Measurements from ENCODE around the gene EFHC1.

- no peak for TF ChIP-seq ZBTB21 (CRISPR knock-in tag; IDR thresholded peaks at IDR 0.05; ENCODE audit: borderline replicate concordance)
- TF ChIP-seq SMAD4 (CRISPR knock-in tag; IDR thresholded peaks at IDR 0.05), result no peak
- TF ChIP-seq CTCF (IDR thresholded peaks at IDR 0.05), result no peak
- no peak for TF ChIP-seq ZBTB43 (CRISPR knock-in tag; IDR thresholded peaks at IDR 0.05)
- no peak for TF ChIP-seq NFE2L1 (CRISPR knock-in tag; IDR thresholded peaks at IDR 0.05)
- TF ChIP-seq, protein P1, sequence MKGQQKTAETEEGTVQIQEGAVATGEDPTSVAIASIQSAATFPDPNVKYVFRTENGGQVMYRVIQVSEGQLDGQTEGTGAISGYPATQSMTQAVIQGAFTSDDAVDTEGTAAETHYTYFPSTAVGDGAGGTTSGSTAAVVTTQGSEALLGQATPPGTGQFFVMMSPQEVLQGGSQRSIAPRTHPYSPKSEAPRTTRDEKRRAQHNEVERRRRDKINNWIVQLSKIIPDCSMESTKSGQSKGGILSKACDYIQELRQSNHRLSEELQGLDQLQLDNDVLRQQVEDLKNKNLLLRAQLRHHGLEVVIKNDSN (CRISPR knock-in tag; IDR thresholded peaks at IDR 0.05), result no peak
- TF ChIP-seq ELF4 (CRISPR knock-in tag; IDR thresholded peaks at IDR 0.05; ENCODE audit: low read depth), result no peak
- TF ChIP-seq MAX (CRISPR knock-in tag; IDR thresholded peaks at IDR 0.05), result no peak
- TF ChIP-seq RELA (CRISPR knock-in tag; IDR thresholded peaks at IDR 0.05; ENCODE audit: borderline replicate concordance), result no peak
- TF ChIP-seq ATF3 (CRISPR knock-in tag; conservative IDR thresholded peaks at IDR 0.05), result no peak
- TF ChIP-seq ZNF416 (CRISPR knock-in tag; IDR thresholded peaks at IDR 0.05), result no peak
- TF ChIP-seq, protein P2, sequence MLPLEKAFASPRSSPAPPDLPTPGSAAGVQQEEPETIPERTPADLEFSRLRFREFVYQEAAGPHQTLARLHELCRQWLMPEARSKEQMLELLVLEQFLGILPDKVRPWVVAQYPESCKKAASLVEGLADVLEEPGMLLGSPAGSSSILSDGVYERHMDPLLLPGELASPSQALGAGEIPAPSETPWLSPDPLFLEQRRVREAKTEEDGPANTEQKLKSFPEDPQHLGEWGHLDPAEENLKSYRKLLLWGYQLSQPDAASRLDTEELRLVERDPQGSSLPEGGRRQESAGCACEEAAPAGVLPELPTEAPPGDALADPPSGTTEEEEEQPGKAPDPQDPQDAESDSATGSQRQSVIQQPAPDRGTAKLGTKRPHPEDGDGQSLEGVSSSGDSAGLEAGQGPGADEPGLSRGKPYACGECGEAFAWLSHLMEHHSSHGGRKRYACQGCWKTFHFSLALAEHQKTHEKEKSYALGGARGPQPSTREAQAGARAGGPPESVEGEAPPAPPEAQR (CRISPR knock-in tag; IDR thresholded peaks at IDR 0.05), result no peak
- TF ChIP-seq ZNF138 (CRISPR knock-in tag; conservative IDR thresholded peaks at IDR 0.05), result no peak
Measured at GRCh38 chr6:52531834-52532233, 111.7 kb downstream of the EFHC1 start.

Measured in WTC11 (cell line).